ENCODE measurements around the gene ANKRD40CL.

ANKRD40CL gene

DNA sequence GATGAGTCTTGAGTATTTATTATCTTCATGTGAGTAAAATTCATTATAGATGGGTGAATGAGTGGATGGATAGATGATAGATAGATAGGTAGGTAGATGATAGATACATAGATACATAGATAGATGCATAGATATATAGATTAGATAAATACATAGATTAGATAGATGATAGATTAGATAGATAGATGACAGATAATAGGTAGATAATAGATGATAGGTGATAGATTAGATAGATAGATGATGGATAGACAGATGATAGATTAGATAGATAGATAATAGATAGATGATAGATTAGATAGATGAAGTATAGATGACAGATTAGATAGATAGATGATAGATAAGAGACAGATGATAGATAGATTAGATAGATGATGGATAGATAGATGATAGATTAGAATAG, 46.3 kb upstream of the ANKRD40CL start:
- Histone ChIP-seq H4K20me1 (ENCODE audit: insufficient read depth, low read length, poor library complexity, severe bottlenecking) (no peaks in the 10 kb centered on the region), H3K4me3 (ENCODE audit: low read length, poor library complexity, severe bottlenecking) (no peak overlapping the region), H3K36me3 (ENCODE audit: insufficient read depth, low read length) (no peaks in the 10 kb centered on the region), H3F3A (ENCODE audit: low read depth) (no peaks in the 10 kb centered on the region), H3K27me3 (ENCODE audit: insufficient read depth, low read length, poor library complexity, severe bottlenecking) (no peaks in the 10 kb centered on the region), H3K4me1 (ENCODE audit: insufficient read depth, low read length, poor library complexity, severe bottlenecking) (no peaks in the 10 kb centered on the region), H2AFZ (ENCODE audit: low read length) (no peak overlapping the region), H3K79me2 (ENCODE audit: insufficient read depth, low read length) (no peaks in the 10 kb centered on the region), H3K4me2 (ENCODE audit: low read depth, low read length, poor library complexity, severe bottlenecking) (no peak overlapping the region), H3K9me2 (replicated peaks; ENCODE audit: low read depth, low read length) (no peaks in the 10 kb centered on the region), H3K9me3 (ENCODE audit: insufficient read depth, low read depth, low read length) (no peaks in the 10 kb centered on the region), H3K9ac (ENCODE audit: low read depth, low read length, poor library complexity, severe bottlenecking) (no peak overlapping the region)
- TF ChIP-seq, protein P1, sequence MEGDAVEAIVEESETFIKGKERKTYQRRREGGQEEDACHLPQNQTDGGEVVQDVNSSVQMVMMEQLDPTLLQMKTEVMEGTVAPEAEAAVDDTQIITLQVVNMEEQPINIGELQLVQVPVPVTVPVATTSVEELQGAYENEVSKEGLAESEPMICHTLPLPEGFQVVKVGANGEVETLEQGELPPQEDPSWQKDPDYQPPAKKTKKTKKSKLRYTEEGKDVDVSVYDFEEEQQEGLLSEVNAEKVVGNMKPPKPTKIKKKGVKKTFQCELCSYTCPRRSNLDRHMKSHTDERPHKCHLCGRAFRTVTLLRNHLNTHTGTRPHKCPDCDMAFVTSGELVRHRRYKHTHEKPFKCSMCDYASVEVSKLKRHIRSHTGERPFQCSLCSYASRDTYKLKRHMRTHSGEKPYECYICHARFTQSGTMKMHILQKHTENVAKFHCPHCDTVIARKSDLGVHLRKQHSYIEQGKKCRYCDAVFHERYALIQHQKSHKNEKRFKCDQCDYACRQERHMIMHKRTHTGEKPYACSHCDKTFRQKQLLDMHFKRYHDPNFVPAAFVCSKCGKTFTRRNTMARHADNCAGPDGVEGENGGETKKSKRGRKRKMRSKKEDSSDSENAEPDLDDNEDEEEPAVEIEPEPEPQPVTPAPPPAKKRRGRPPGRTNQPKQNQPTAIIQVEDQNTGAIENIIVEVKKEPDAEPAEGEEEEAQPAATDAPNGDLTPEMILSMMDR (conservative IDR thresholded peaks at IDR 0.05; ENCODE audit: low read length), result no peak
- TF ChIP-seq EZH2phosphoT487 (IDR thresholded peaks at IDR 0.05; ENCODE audit: borderline replicate concordance), result no peak

DNA sequence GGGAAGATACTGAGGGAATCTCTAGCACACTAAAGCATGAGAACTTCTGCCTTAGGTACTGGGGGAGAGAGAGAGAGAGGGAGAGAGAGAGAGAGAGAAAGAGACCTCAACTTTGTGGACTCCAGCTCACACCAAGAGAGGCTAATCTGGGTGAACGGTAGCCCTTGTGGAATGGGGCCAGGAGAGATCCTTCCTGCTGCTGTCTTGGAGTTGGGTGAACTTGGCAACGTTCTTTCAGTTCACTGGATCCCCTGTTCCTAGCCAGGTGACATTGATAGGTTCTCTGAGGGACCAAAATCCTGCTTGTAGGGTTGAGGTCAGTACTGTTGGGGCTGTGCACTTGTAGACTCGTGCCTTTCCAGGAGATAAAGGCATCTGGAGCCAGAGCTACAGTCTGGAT, 41.6 kb upstream of the ANKRD40CL start:
- Histone ChIP-seq H3K27me3 (ENCODE audit: insufficient read depth, low read length, poor library complexity, severe bottlenecking) (no peaks in the 10 kb centered on the region), H3K9me3 (ENCODE audit: insufficient read depth, low read depth, low read length) (no peaks in the 10 kb centered on the region), H3K9me2 (replicated peaks; ENCODE audit: low read depth, low read length) (no peaks in the 10 kb centered on the region), H3F3A (ENCODE audit: low read depth) (no peaks in the 10 kb centered on the region), H3K4me2 (ENCODE audit: low read depth, low read length, poor library complexity, severe bottlenecking) (no peak overlapping the region), H2AFZ (ENCODE audit: low read length) (no peak overlapping the region), H3K36me3 (ENCODE audit: insufficient read depth, low read length) (no peaks in the 10 kb centered on the region), H3K79me2 (ENCODE audit: insufficient read depth, low read length) (no peaks in the 10 kb centered on the region), H3K4me3 (ENCODE audit: low read length, poor library complexity, severe bottlenecking) (no peak overlapping the region), H4K20me1 (ENCODE audit: insufficient read depth, low read length, poor library complexity, severe bottlenecking) (no peaks in the 10 kb centered on the region), H3K4me1 (ENCODE audit: insufficient read depth, low read length, poor library complexity, severe bottlenecking) (no peaks in the 10 kb centered on the region), H3K9ac (ENCODE audit: low read depth, low read length, poor library complexity, severe bottlenecking) (no peak overlapping the region)
- TF ChIP-seq, protein P1 (conservative IDR thresholded peaks at IDR 0.05; ENCODE audit: low read length), result no peak
- TF ChIP-seq EZH2phosphoT487 (IDR thresholded peaks at IDR 0.05; ENCODE audit: borderline replicate concordance), result no peak

DNA sequence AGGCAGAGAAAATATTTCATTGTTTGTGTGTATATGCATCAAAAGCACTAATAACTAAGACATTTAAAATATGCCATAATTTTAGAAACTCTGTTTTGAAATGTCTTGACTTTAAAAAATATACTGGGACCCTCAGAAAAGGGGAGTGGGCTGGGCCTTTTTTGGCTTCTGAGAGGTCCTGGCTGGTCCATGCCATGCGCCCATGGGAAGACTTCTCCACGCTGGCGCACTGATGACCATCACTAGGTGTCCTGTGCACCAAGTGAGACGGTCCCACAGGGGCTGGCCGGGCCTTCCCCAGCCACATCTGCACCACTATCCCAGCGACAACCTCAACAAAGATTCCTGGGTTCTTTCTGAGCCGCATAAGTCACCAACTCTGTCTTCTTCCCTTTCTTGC, 41.1 kb upstream of the ANKRD40CL start:
- H3K4me2 ChIP-seq (ENCODE audit: low read depth, low read length, poor library complexity, severe bottlenecking), result no peak overlapping the region
- no peaks in the 10 kb centered on the region for H3F3A ChIP-seq (ENCODE audit: low read depth)
- TF ChIP-seq, protein P1 (conservative IDR thresholded peaks at IDR 0.05; ENCODE audit: low read length), result no peak
- no peak for TF ChIP-seq EZH2phosphoT487 (IDR thresholded peaks at IDR 0.05; ENCODE audit: borderline replicate concordance)
- H3K9me3 ChIP-seq (ENCODE audit: insufficient read depth, low read depth, low read length), result no peaks in the 10 kb centered on the region
- H3K27me3 ChIP-seq (ENCODE audit: insufficient read depth, low read length, poor library complexity, severe bottlenecking), result no peaks in the 10 kb centered on the region
- no peaks in the 10 kb centered on the region for H3K79me2 ChIP-seq (ENCODE audit: insufficient read depth, low read length)
- H3K9me2 ChIP-seq (replicated peaks; ENCODE audit: low read depth, low read length), result no peaks in the 10 kb centered on the region
- H3K9ac ChIP-seq (ENCODE audit: low read depth, low read length, poor library complexity, severe bottlenecking), result no peak overlapping the region
- no peak overlapping the region for H3K4me3 ChIP-seq (ENCODE audit: low read length, poor library complexity, severe bottlenecking)
- H4K20me1 ChIP-seq (ENCODE audit: insufficient read depth, low read length, poor library complexity, severe bottlenecking), result no peaks in the 10 kb centered on the region
- no peaks in the 10 kb centered on the region for H3K4me1 ChIP-seq (ENCODE audit: insufficient read depth, low read length, poor library complexity, severe bottlenecking)
- no peaks in the 10 kb centered on the region for H3K36me3 ChIP-seq (ENCODE audit: insufficient read depth, low read length)
- no peak overlapping the region for H2AFZ ChIP-seq (ENCODE audit: low read length)
